Measurements from ENCODE around the gene CLECL1. TPM values are rescaled to one million over a fixed set of nuclear protein-coding genes. Genes with fewer than 3 reads are reported as not detected.

CLECL1 gene
- total and polyA plus RNA-seq, 2 of the 4 experiments (the other 2 are of a cell fraction): not detected

GRCh38 chr12:9694241-9694640 is 38.7 kb downstream of the CLECL1 start:
- H3K14ac ChIP-seq (replicated peaks; ENCODE audit: low read depth, low read length): no peak overlapping the region
- no CpG with 5 or more reads among the region's 1 CpG for WGBS, 2 experiments (ENCODE audit: extremely low coverage in 2 of 2, insufficient read length in 1 of 2)
- no TSS peak for BruUV-seq (replicated peaks)
- H2BK120ac ChIP-seq (ENCODE audit: low read depth, low read length): no peak overlapping the region
- no peaks in the 10 kb centered on the region for H3K9me1 ChIP-seq (ENCODE audit: insufficient read depth, low read length)
- no peak overlapping the region for H3K4me2 ChIP-seq (ENCODE audit: low read depth, low read length)
- H2AK9ac ChIP-seq (replicated peaks; ENCODE audit: low read depth, low read length, poor library complexity): no peak overlapping the region
- intact Hi-C loops (cut with micrococcal nuclease) (no loop called here), dilution Hi-C loops (cut with HindIII; ENCODE audit: low sequenced_read_pairs, unreplicated experiment) (no loop called here), in situ Hi-C loops (cut with MboI; ENCODE audit: low sequenced_read_pairs) (no loop called here)
- no peak overlapping the region for H3K4ac ChIP-seq (ENCODE audit: low read depth, low read length)
- CTCF ChIA-PET: interaction anchor here (0.7 kb wide), 1 partner anchor 12 kb away, joined by 3 read pairs; no protein-coding TSS in a partner anchor
- no peak overlapping the region for H3K9ac ChIP-seq (ENCODE audit: low read depth, low read length)
- H3K36me3 ChIP-seq (ENCODE audit: control insufficient read depth, insufficient read depth, low read length): peaks cover 4% of the 10 kb centered on the region; the same call in 1 of the 2 replicates
- TF ChIP-seq, protein P1, sequence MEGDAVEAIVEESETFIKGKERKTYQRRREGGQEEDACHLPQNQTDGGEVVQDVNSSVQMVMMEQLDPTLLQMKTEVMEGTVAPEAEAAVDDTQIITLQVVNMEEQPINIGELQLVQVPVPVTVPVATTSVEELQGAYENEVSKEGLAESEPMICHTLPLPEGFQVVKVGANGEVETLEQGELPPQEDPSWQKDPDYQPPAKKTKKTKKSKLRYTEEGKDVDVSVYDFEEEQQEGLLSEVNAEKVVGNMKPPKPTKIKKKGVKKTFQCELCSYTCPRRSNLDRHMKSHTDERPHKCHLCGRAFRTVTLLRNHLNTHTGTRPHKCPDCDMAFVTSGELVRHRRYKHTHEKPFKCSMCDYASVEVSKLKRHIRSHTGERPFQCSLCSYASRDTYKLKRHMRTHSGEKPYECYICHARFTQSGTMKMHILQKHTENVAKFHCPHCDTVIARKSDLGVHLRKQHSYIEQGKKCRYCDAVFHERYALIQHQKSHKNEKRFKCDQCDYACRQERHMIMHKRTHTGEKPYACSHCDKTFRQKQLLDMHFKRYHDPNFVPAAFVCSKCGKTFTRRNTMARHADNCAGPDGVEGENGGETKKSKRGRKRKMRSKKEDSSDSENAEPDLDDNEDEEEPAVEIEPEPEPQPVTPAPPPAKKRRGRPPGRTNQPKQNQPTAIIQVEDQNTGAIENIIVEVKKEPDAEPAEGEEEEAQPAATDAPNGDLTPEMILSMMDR (conservative IDR thresholded peaks at IDR 0.05; ENCODE audit: low read depth, low read length): no peak
- TF ChIP-seq CEBPB (IDR thresholded peaks at IDR 0.05; ENCODE audit: low read depth, low read length): no peak
- no peak for TF ChIP-seq MXI1 (IDR thresholded peaks at IDR 0.05; ENCODE audit: borderline replicate concordance, low read depth, low read length)
- TF ChIP-seq FOS (IDR thresholded peaks at IDR 0.05; ENCODE audit: low read depth, low read length): no peak
- no peak for TF ChIP-seq ELK1 (IDR thresholded peaks at IDR 0.05; ENCODE audit: borderline replicate concordance, low read depth, low read length)
- no peak for TF ChIP-seq CHD1 (IDR thresholded peaks at IDR 0.05; ENCODE audit: low read depth, low read length)
- TF ChIP-seq, protein P2, sequence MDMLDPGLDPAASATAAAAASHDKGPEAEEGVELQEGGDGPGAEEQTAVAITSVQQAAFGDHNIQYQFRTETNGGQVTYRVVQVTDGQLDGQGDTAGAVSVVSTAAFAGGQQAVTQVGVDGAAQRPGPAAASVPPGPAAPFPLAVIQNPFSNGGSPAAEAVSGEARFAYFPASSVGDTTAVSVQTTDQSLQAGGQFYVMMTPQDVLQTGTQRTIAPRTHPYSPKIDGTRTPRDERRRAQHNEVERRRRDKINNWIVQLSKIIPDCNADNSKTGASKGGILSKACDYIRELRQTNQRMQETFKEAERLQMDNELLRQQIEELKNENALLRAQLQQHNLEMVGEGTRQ (IDR thresholded peaks at IDR 0.05; ENCODE audit: low read depth, low read length): no peak
- TF ChIP-seq NFE2L2 (IDR thresholded peaks at IDR 0.05; ENCODE audit: low read depth, low read length): no peak
- TF ChIP-seq MAZ (IDR thresholded peaks at IDR 0.05; ENCODE audit: borderline replicate concordance, low read depth, low read length): no peak
- no peak for TF ChIP-seq MAFK (IDR thresholded peaks at IDR 0.05; ENCODE audit: low read depth, low read length)
- no peak for TF ChIP-seq RAD21 (IDR thresholded peaks at IDR 0.05; ENCODE audit: low read length)
- no peak for TF ChIP-seq RFX5 (IDR thresholded peaks at IDR 0.05; ENCODE audit: low read depth, low read length)
- TF ChIP-seq SMC3 (IDR thresholded peaks at IDR 0.05; ENCODE audit: low read depth, low read length): no peak
- no peak for TF ChIP-seq POLR2A (IDR thresholded peaks at IDR 0.05; ENCODE audit: low read depth, low read length)
- no peak for TF ChIP-seq RCOR1 (IDR thresholded peaks at IDR 0.05; ENCODE audit: insufficient replicate concordance, low read length)
- TF ChIP-seq BHLHE40 (IDR thresholded peaks at IDR 0.05; ENCODE audit: low read depth, low read length): no peak
- no peak overlapping the region for H4K8ac ChIP-seq (ENCODE audit: low read depth in 2 of 2, low read length in 2 of 2)
- no peaks in the 10 kb centered on the region for H3K4me1 ChIP-seq (ENCODE audit: control insufficient read depth, insufficient read depth, low read length)
- H3K56ac ChIP-seq (ENCODE audit: extremely low read depth, insufficient read depth, low read length): no peak overlapping the region
- no peak overlapping the region for H2BK5ac ChIP-seq (ENCODE audit: low read depth, low read length, poor library complexity, severe bottlenecking)
- no peak overlapping the region for H3K23ac ChIP-seq (ENCODE audit: low read depth, low read length)
- H2AK5ac ChIP-seq (ENCODE audit: low read depth, low read length): no peak overlapping the region
- no peak overlapping the region for H3K18ac ChIP-seq (ENCODE audit: low read depth, low read length)
- no peak overlapping the region for H3K27ac ChIP-seq (ENCODE audit: insufficient read depth, low read length)
- no peak overlapping the region for H2BK20ac ChIP-seq (ENCODE audit: low read depth, low read length)
- no peaks in the 10 kb centered on the region for H3K27me3 ChIP-seq (ENCODE audit: control insufficient read depth, insufficient read depth, low read length)
- ATAC-seq (ENCODE audit: low read depth) (no peak), DNase-seq (no peak)
- no peak overlapping the region for H2AFZ ChIP-seq (replicated peaks; ENCODE audit: low read length, poor library complexity)
- H3K9me3 ChIP-seq (ENCODE audit: control insufficient read depth, insufficient read depth, low read length): no peaks in the 10 kb centered on the region
- H4K5ac ChIP-seq (ENCODE audit: low read depth, low read length): no peak overlapping the region
- H3K79me1 ChIP-seq (ENCODE audit: low read depth in 1 of 2, low read length in 2 of 2): no peaks in the 10 kb centered on the region
- POLR2A ChIA-PET (ENCODE audit: unreplicated experiment): no interaction called here
- H4K20me1 ChIP-seq (ENCODE audit: insufficient read depth, low read length): no peaks in the 10 kb centered on the region
- no peak overlapping the region for H3K4me3 ChIP-seq (ENCODE audit: insufficient read depth, low read depth, low read length)
- no peak overlapping the region for H4K91ac ChIP-seq (ENCODE audit: insufficient read depth, low read depth, low read length)
- no peak overlapping the region for H2BK15ac ChIP-seq (ENCODE audit: low read depth, low read length)
